SK-N-MC (cell line): ENCODE measurements around the gene PRDX1.

Experiments
- EZH2 ChIP-seq: fragments of 200-600 bp; sonication (generic); IDR thresholded peaks from one replicate; pipeline ENCODE4 v1.6.1; 2017; ENCODE audit warnings: antibody characterized with exemption
- FOXP2 ChIP-seq: optimal IDR thresholded peaks from 2 replicates; pipeline ENCODE3; 2011; ENCODE audit warnings: mild to moderate bottlenecking, moderate library complexity; ENCODE audit not compliant: insufficient read depth; ENCODE audit errors: extremely low read length, control extremely low read depth
- POLR2AphosphoS5 ChIP-seq: IDR thresholded peaks from 2 replicates; pipeline ENCODE4 v1.6.1; 2012; ENCODE audit warnings: mild to moderate bottlenecking, low read depth, low read length, borderline replicate concordance

DNA sequence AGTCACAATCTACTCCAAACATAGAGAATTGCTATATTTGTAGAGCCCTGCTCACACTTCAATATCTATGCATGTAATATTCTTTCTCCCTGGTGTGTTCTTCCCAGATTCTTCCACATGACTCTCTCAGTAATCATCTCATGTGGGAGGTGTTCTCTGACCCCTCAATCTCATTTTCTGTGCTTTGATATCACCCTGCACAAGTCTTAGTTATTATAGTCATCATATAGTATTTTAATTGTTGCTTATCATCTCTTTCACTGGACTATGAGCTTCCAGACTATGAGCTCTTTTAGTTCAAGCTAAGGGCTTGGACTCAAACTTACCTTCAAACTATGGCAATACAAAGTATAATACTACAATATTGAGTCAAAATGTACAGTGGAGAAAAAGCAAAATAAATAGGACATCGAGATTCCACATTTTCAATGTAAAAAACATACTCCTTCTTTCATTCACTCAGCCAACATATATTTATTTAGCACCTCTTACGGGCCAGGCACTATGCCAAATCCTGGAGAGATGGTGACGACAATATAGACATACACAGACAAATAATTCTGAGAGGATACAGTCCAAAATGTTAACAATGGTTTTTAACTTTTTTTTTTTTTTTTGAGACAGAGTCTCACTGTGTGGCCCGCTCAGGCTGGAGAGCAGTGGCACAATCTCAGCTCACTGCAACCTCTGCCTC, 43.4 kb downstream of the PRDX1 start:
- no peak for TF ChIP-seq EZH2
- TF ChIP-seq POLR2AphosphoS5, result no peak
- no peak for TF ChIP-seq FOXP2
